Lower lobe of right lung (tissue), 2 donors: ENCODE results near the gene ADGRL2. TPM values are rescaled to one million over a fixed set of nuclear protein-coding genes. Genes with fewer than 3 reads are reported as not detected.

Experiments
- ATAC-seq, 2 donors: fragments of 200-7000 bp; cut with Tn5 transposase; one replicate each; pipeline ENCODE4 v1.9.1; 2020 to 2022; ENCODE audit warnings: mild to moderate bottlenecking in 2 of 2, moderate library complexity in 2 of 2
- DNase-seq: peaks from one replicate; pipeline ENCODE4 v3.0.0-alpha.2; 2020
- H3K27ac ChIP-seq: fragments of 200-600 bp; one replicate; pipeline ENCODE4 v1.8.0; 2022
- H3K27me3 ChIP-seq: fragments of 200-600 bp; one replicate; pipeline ENCODE4 v1.8.0; 2022; ENCODE audit warnings: low read depth
- H3K36me3 ChIP-seq: fragments of 200-600 bp; one replicate; pipeline ENCODE4 v1.8.0; 2022; ENCODE audit warnings: mild to moderate bottlenecking
- H3K4me1 ChIP-seq: fragments of 200-600 bp; one replicate; pipeline ENCODE4 v1.8.0; 2022
- H3K4me3 ChIP-seq: fragments of 200-600 bp; one replicate; pipeline ENCODE4 v1.8.0; 2022; ENCODE audit warnings: mild to moderate bottlenecking
- H3K9me3 ChIP-seq: fragments of 200-600 bp; one replicate; pipeline ENCODE4 v1.8.0; 2022
- CTCF ChIP-seq: fragments of 200-600 bp; IDR thresholded peaks from one replicate; pipeline ENCODE4 v1.8.0; 2022; ENCODE audit warnings: antibody characterized with exemption, mild to moderate bottlenecking
- intact Hi-C: fragments of 100-400 bp; cut with DNase I; formaldehyde crosslinking; loops from one replicate; pipeline ENCODE4 v1.11.0; 2022
- total RNA-seq: library from RNA; stranded (reverse); fragmentation: NEBNext Ultra II Directional; extraction: Animal tissue kit (Norgen Biotek cat#: 25700); gene quantifications from one replicate; pipeline ENCODE4 v1.2.1, GENCODE V29; 2021
- donor health status: DM: no; HTN: yes; CAD: no; lungs with severe emphysema.

ADGRL2 gene
- total RNA-seq, 1 donor from 2014 or later, result 97.9 TPM

- no peaks in the 10 kb centered on the region for H3K4me1 ChIP-seq
- no peaks in the 10 kb centered on the region for H3K36me3 ChIP-seq
- intact Hi-C loops, result no loop called here
- no peak overlapping the region for H3K4me3 ChIP-seq
- H3K27me3 ChIP-seq, result no peaks in the 10 kb centered on the region
- DNase-seq (no peak), ATAC-seq (no peak)
- no peak overlapping the region for H3K27ac ChIP-seq
- no peaks in the 10 kb centered on the region for H3K9me3 ChIP-seq
- TF ChIP-seq CTCF, result no peak
These were observed 8.6 kb upstream of the ADGRL2 start for GRCh38 chr1:81792184-81792583.

GRCh38 chr1:81797701-81798100 lies 3.0 kb upstream of the ADGRL2 start:
- H3K4me1 ChIP-seq, result peaks cover 7% of the 10 kb centered on the region
- peaks cover 4% of the 10 kb centered on the region for H3K27me3 ChIP-seq
- DNase-seq (no peak), ATAC-seq (no peak)
- H3K4me3 ChIP-seq, result no peak overlapping the region
- intact Hi-C loops, result no loop called here
- no peaks in the 10 kb centered on the region for H3K36me3 ChIP-seq
- no peak overlapping the region for H3K27ac ChIP-seq
- no peak for TF ChIP-seq CTCF
- no peaks in the 10 kb centered on the region for H3K9me3 ChIP-seq

- H3K27me3 ChIP-seq, result peaks cover 9% of the 10 kb centered on the region
- peak; percentile 19 to 26 for ATAC-seq
- H3K4me1 ChIP-seq, result peaks cover 7% of the 10 kb centered on the region
- intact Hi-C loops, result no loop called here
- H3K4me3 ChIP-seq, result peak overlapping the region; percentile 76
- no peaks in the 10 kb centered on the region for H3K36me3 ChIP-seq
- peak overlapping the region; percentile 91 for H3K27ac ChIP-seq
- no peaks in the 10 kb centered on the region for H3K9me3 ChIP-seq
- TF ChIP-seq CTCF, result no peak
- peak; percentile 41 for DNase-seq
These were observed 617 bp upstream of the ADGRL2 start for GRCh38 chr1:81799939-81800694.

GRCh38 chr1:81801651-81802456 lies 1.1 kb downstream of the ADGRL2 start:
- H3K9me3 ChIP-seq, result no peaks in the 10 kb centered on the region
- H3K27me3 ChIP-seq, result peaks cover 9% of the 10 kb centered on the region
- no peaks in the 10 kb centered on the region for H3K36me3 ChIP-seq
- intact Hi-C loops, result no loop called here
- TF ChIP-seq CTCF, result no peak
- H3K27ac ChIP-seq, result peak overlapping the region; percentile 91
- peak overlapping the region; percentile 76 for H3K4me3 ChIP-seq
- ATAC-seq (peak; percentile 55 to 78), DNase-seq (peak; percentile 44)
- H3K4me1 ChIP-seq, result peaks cover 11% of the 10 kb centered on the region

GRCh38 chr1:81802457-81802706 lies 1.6 kb downstream of the ADGRL2 start:
- Histone ChIP-seq H3K27me3 (peaks cover 9% of the 10 kb centered on the region), H3K9me3 (no peaks in the 10 kb centered on the region)
- DNase-seq, result no peak

More at GRCh38 chr1:81802457-81802706, 1.6 kb downstream of the ADGRL2 start:
- peak overlapping the region; percentile 76 for H3K4me3 ChIP-seq
- no peak for TF ChIP-seq CTCF
- intact Hi-C loops, result no loop called here
- ATAC-seq, result no peak
- peak overlapping the region; percentile 91 for H3K27ac ChIP-seq
- H3K36me3 ChIP-seq, result no peaks in the 10 kb centered on the region
- peaks cover 11% of the 10 kb centered on the region for H3K4me1 ChIP-seq
